Stimulated activated CD4-positive, alpha-beta T cell treated with anti-CD3 and anti-CD28 coated beads, TNF-alpha, amount 100 ng/mL, for 24 hours (primary cell): ENCODE measurements around the gene FARS2.
"Not testable (repeated sequence)": the region's sequence is repeated elsewhere in the genome, so short reads cannot be mapped to it uniquely, and the experiment has no call there.

ENCODE experiments used
- DNase-seq, 3 experiments: peaks; one replicate each; pipeline ENCODE4 v3.0.0-alpha.2; 2020; ENCODE audit warnings: low read depth in 3 of 3

Gene FARS2

DNA sequence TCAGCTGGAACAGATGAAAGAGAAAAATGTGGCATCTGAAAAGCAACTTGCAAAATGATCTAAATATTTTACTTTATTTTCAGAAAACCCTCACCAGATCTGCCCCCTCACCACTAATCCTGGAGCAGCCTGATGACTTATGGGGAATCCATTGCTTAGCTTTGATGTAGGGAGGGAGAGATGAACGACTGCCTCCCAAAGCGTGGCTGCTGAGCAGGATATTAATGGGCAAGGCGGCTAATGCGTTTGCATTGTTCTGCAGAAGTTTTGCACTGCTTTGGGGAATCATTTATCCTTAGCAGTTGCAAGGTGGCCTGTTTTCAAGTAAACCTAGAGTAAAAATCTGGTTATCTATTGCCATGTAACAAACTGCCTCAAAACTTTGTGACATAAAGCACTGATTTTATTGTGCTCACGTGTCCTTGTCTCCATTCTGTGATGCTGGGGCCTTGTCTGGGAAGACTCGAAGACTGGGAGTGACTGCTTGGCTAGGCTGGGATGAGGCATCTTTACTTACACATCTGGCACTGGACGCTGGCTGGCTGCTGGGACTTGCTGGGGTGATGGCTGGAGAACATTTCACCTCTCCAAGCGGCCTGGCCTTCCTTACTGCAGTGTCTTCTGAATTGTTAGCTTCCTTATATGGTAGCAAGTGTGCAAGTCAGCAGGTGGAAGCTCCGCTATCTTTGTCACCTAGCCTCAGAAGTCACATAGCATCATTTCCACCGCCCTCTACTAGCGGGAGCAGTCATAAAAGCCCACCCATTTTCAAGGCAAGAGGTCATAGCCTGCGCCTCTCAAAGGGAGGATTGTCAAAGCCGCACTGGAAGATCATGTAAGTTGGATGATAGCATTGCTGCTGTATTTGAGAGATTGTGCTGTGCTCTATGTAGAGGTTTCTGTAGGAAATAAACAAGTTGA, 432.2 kb downstream of the FARS2 start:
- no peak for DNase-seq

DNA sequence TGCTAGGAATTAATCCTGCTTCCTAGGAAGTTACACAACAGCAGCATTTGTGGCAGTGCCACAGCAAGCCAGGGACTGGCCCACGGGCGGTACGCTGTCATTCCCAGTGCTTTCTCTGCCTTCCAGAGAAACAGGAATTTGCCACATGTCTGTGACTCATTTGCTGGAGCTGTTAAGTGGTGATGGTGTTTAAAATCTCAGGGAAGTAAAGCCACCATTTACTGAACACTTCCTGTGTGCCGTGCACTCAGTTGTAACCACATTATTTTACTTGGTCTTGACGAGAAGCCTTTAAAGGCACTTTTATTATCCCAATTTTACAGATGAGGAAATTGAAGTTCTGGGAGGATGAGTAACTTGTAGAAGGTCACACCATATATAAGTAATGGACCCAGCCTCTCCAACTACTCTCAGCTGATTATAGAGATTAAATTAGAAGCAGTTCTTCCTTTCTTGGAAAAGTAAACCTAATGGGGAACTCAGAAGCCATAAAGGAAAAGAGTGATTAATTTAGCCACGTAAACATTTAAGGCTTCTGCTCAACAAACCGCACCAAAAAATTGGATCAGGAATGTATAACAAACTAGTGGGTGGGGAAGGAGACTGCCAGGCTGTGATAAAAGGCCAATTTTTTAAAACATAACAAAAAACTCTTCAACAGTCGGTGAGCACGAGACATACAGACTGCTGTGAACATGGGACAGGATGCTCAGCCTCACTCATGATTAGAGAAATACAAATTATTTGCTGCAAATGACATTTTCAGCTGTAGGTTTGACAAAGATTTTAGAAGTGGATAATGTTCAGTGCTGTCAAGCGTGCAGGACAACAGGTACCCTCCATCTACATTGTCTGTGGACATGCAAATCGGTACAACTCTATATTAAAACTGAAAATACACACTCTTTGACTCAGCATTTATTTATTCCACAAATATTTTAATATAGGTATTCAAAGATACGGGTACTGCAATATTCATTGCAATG, 434.2 kb downstream of the FARS2 start:
- DNase-seq = no peak

GRCh38 chr6:5697508-5697907, 436.2 kb downstream of the FARS2 start:
- no peak for DNase-seq

- no peak for DNase-seq
Measured at GRCh38 chr6:5698318-5698717, 437.0 kb downstream of the FARS2 start.

DNA sequence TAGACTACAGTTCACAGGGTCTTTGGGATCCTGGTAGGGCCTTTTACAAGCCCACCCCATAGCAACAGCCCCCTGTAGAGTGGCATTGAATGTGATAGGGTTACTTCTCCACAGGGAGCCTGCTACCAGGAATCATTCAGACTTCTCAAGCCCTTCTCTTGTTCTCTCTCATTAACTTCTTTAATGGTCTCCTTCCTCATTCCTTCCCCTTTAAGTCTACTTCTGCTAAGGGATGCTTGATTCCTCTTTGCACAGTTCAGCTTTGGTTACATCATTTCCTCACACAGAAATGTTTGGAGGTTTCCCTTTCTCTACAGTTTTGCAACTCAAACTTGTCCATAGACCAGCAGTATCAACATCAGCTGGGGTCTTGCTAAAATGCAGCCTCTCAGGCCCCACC, 437.8 kb downstream of the FARS2 start:
- DNase-seq = not testable (repeated sequence)

DNA sequence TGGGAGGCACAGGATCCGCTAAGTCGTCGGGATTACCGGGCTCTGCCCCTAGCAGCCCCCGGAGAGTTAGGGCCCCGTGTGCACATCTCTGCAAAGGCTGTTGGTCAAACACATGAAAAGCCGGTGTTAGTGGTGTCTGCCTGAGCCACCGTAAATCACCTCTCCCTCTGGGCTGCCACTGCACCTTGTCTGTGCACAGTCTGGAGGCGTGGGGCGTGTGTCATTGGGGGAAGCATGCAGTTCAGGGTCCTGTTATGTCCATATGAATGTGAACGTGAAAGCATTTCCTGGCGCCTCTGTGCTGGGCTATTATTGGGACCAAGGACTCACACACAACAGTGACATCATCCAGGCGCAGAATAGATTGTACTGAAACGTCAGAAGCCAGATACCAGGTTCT, 439.9 kb downstream of the FARS2 start:
- no peak for DNase-seq

DNA sequence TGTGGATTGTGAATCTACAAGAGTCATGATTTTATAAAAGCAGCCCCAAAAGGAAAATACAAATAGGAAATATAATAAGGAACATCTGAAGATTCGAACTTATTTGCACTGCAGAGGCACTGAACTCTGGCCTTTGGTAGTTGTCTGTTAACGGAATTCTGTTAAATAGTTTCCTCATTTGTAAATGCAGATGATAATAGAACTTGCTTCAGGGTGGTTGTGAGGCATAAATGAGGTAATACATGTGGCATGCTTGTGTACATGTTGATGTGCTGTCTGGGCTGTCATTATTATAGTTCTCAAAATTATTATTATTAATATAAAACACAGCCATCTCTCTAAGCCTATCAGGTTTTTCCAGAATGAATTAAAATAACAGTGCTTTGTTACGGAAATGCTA, 443.4 kb downstream of the FARS2 start:
- DNase-seq = no peak

- DNase-seq = no peak
Measured at GRCh38 chr6:5705252-5705651, 443.9 kb downstream of the FARS2 start.

DNA sequence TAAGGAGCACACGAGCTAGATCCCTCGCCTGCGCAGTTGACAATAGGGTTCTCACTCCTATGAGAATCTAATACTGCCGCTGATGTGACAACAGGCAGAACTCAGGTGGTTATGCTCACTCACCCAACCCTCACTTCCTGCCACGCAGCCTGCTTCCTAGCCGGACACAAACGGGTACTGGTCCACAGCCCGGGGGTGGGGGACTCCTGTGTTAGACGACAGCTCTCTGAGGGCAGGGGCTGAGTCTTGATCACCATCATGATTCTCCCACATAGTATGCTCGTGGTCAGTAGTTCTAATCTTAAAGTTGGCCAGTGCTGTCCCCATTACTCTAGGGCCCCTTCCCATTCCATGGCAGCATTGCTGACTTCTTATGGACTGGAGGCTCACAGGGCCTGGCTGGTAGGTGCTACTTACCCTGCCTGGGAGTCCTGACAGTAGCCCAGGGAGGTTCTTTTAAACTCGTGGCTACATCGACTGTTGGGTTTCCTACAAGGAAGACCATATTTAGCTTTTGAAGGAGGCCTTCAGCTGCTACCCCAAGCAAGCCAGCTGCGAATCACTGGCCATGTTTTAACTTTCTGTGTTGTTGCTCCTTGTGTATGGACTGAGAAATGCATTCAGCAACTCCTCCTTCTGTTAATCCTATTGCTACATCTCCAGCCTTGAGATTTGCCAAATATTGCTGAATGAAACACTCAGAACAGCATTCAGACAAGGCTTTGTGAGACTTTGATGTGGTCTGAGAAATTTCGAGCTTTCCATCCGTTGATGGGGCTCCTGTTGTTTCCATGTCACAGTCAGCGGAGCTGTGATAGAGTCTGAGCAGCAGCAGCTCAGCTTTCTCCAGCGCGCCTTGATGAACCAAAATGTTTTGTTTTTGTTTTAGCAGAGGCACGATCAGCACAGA, 445.1 kb downstream of the FARS2 start:
- no peak for DNase-seq

GRCh38 chr6:5707281-5708045, 446.1 kb downstream of the FARS2 start:
- DNase-seq = no peak

DNA sequence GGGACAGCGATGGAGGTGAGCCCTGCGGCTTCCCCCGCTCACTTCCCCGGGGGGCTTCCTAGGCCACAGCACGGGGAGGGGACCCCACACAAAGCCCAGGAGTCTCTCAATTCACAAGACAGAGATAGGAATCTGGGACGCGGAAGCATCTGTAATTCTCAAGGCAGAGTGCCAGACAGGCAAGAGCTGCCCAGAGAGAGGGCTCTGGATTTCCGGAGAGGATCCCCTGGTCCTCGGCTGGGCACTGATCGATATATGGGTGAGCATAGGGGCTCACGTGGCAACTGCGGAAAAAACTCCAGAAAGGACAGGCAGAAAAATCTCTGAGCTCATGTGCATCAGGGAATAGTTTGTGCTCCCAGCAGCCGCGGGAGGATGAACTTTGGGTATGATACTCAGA, 449.2 kb downstream of the FARS2 start:
- DNase-seq = no peak

DNA sequence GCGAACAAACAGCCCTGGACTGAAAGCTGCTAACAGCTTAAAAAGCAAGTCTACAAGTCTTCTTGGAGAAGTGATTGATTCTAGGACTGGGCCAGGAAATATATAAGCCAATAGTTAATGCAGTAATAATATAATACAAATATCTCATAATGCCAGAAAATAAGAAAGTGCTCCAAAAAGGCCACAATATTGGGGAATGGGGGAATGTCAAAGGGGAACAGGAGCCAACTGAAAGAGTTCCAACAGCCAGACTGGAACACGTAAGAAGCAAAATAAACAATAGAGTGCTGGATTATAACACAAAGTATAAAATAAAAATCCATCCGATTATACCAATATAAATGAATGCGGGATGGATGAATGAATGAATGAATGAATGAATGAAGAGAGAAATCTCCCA, 449.6 kb downstream of the FARS2 start:
- no peak for DNase-seq

DNA sequence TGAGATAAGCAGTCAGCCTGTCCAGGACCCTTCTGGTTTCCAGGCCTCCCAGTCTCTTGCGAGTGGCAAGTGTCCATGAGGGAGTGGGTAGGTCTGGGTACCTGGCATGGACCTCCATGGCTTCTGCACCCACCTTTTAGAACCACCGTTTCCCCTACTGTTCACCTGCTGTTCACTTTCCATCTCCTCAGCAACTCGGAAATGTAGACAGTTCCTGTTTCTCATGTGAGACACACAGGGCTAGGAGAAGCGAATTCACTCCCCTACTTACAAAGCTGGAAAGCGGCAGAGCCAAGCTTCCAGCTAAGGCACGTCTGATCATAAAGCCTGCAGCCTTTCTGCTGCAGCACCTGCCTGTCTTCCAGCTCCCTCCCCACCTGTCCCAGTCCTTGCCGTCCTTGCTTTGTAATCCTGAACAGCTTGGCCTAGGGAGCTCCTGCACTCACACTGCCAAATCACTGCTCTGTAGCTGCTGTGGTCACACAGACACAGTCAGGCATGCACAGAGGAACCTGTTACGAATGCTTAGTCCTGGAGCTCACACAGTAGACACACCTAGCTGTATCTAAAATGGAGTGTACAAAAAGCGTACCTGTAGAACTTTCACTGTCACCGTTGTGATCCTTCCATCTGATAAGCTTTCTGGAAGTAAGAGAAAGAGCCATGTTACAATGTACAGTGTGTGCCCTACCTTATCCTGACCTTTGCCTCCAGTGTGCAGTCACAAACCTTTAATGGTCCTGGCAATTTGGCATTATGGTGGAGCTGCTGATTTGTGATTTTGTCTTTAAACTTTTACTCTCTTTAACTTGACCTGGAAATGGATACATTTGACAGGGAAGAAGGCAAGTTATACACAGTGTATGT, 451.3 kb downstream of the FARS2 start:
- DNase-seq = no peak

DNA sequence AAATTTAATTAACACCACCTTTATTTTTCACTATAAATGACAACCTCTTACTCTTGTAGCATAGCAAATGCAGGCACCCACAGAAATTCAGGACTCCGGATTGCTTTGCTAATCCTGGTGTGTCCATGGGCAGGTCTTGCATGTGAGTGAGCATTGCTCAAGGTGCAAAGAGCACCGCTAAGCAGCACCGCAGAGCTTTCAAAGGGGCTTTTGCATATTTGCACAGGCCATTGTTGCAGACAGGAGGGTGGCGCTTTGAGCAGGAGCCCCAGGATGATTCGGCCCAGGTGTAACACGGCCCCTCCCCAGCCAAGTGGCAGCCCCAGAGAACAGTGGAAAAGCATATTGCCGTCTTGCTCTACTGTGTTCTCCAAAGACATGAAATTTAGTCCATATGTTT, 452.2 kb downstream of the FARS2 start:
- no peak for DNase-seq

DNA sequence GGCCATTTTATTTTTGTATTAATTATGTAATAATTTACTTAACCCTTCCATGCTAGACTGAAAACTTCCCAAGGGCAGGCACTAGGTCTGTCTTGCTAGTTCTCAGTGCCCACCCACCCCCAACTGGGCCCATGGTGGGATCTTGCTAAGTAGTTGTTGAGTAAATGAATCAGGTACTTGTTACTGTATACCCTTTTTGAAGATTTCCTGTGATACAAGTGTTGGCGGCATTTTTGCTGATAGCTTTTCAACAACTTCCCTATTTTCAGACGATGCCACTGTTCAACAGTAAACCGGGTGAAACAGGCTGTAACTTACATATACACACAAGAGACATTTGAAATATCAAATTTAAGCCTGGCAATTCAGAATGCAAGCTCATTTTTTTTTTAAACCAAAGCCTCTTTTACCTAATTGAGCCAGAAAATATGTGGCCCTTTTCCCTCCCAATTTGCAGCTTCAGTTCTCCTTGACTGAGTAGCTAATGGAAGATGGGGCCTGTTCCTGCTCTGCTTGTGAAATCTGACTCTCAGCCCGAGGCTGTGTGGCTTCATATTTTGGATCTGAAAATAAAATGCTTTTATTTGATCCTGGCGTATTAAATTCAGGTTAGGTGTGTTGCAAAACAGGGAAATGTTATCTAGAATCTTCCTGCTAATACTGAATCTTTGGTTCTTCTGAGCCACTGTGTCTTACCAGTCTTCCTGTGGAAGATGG, 457.1 kb downstream of the FARS2 start:
- no peak for DNase-seq

DNA sequence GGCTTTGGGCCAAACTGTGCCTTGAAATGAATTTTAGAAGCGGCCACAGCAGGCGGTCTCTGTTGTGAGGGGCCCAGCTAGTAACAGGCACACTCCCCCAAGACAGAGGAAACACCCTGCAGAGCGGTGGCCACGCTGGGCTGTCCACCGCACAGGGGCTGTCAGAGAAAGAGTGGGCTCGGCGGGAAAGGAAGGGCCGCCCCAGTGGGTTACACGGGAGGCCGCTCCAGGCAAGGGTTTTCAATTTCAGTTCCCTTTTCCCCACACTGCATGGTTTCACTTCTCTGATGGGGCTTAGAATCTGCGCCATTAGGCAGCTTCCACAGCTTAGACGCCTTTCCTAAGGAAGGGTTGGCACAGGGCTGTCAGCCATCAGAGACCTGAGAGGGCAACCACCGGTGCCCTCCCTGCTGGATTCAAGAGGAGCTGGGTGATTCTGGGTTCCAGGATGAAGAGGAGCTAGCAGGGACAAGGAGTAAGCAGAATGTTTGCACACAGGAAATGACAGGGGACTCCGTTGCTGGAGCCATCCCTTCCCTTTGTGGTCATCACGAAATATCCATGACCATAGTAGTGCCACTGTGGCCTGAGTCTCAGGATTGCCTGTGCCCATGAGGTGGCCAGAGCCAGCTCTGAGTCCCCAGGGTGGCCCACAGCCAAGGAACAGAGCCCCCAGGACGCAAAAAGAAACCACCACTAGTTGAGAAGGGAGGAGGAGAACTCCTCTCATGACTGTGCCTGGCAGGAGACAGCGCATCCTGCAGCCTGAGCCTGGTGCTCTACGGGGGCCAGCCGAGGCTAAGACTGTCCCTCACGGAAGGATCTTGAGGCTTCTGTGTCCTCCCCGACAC, 462.8 kb downstream of the FARS2 start:
- no peak for DNase-seq

DNA sequence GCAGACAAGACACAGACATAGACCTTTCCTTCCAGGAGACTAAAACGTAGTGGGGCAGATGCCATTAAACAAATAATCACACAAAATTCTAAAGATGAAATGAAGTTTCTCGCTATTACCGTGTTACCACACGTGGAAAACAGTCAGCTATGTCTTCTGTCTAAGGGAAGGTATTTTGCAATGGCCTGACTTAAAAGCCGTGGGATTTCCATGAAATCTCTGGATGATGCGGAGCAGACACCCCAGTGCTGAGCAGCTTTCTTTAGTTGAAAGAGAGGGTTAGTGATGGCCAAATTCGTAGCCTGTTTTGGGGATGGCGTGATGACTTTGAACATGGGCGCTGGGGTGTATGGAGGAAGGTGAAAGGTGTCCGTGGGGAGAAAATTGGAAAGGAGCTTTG, 463.6 kb downstream of the FARS2 start:
- no peak for DNase-seq
